ENCODE measurements around the gene HCFC1.
"Not testable (repeated sequence)": the region's sequence is repeated elsewhere in the genome, so short reads cannot be mapped to it uniquely, and the experiment has no call there.

- not testable (repeated sequence) for TF ChIP-seq CTCF, POLR2A (IDR thresholded peaks at IDR 0.05)
These were observed 22.8 kb upstream of the HCFC1 start for GRCh38 chrX:153994398-153994797.
